ENCODE data around the gene MTMR1.

The MTMR1 gene

DNA sequence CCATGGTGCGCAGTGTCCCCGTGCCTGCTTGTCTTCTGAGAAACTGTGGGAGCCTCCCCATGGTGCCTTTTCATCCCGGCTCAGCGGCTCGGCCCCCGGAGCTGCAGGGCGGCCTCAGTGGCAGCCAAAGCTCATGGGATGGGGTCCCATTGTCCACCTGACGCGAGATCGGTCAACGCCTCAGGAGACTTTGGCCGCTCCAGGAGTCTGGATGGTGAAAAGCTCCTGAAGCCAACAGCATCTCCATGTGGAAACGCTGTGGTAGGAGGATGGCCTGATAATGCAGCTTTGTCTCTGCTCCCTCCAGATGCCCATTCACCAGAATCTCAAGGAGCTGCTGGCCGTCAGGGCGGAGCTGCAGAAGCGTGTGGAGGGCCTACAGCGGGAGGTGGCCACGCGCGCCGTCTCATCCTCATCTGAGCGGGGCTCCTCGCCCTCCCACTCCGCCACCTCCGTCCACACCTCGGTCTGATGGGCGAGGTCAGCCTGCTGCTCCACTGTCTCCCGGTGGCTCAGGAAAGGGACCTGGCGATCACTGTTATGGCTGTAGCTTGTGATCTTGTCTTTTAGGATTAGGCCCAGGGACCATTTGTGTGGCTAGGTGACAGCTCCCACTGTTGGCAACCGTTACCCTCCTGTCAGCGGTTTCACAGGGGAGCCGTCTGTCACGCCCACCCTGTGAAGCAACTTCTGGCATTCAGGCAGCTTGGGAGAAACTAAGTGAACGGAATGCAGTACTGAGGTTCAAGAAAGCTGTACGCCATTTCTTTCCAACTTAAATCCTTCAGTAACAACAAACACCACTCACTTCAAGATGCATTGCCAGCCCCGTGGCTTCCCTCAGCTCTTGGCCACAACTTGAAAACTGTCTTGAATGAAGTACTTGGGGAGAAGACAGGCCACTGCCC is 69.3 kb downstream of the MTMR1 start:
- DNase-seq = no peak
- no peak for TF ChIP-seq GATA1 (IDR thresholded peaks at IDR 0.05; ENCODE audit: low read depth, low read length)
- TF ChIP-seq POLR2A (IDR thresholded peaks at IDR 0.05; ENCODE audit: low read length) = no peak

DNA sequence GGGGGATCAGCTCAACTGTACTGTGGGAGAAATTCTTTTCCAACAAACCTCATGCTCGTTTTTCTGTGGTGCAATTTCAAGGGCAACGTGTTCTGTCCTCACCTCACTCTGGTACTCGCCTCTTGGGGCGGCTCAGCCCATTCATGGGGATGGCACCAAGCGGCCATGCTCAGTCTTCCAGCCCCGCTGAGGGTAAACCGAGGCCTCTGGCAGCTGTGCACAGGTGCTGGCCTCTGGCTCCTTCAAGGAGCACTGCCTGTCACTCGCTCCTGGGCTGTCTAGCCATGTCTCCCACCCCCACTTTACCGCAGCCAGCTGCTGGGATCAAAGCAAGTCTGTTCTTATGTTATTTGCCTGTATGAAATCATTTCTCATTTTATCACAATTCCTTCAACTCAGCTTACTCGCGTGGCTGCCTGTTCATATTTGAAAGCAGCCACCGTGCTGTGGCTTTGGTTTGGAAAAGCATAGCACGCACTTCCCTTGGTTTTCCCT is 70.2 kb downstream of the MTMR1 start:
- TF ChIP-seq POLR2A (IDR thresholded peaks at IDR 0.05; ENCODE audit: low read length) = no peak
- no peak for TF ChIP-seq GATA1 (IDR thresholded peaks at IDR 0.05; ENCODE audit: low read depth, low read length)
- DNase-seq = no peak

DNA sequence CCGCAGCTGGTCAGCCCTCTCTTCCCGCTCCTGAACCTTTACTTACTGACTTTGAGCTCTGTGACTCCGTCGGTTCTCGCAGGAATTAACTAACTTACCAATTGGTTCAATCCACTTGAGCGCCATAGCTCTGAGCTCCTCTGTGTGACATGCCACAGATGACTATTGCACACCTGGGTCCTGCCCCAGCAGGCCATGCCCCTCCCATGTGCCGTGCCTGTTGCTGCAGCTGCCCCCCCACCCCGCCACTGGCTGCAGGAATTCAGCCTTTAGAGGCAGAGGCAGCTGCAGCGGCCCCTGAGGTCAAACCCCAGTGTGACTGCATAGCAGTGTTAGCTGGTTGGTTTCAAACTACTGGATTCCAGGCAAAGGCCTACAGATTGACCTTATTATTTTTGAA is 70.6 kb downstream of the MTMR1 start:
- DNase-seq = no peak
- TF ChIP-seq POLR2A (IDR thresholded peaks at IDR 0.05; ENCODE audit: low read length) (no peak), GATA1 (IDR thresholded peaks at IDR 0.05; ENCODE audit: low read depth, low read length) (no peak)

DNA sequence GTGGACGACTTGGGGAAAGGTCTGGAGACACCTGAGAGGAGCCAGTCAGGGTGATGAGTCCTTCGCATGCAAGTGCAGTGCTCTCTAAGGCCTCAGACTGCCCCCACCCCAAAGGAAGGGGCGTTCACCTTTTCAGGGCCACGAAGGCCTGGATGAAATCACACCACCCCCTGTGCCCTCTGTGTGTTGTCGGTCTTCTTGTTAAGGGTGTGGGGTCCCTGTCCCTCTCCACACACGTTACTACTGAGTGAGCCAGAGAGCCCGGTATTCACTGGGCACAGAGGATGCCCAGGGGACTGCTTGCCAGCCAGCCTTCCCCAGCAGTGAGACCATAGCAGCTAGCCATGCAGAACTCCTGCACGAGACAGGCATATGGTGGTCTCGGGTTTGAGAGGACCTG is 72.0 kb downstream of the MTMR1 start:
- TF ChIP-seq GATA1 (IDR thresholded peaks at IDR 0.05; ENCODE audit: low read depth, low read length) = no peak
- TF ChIP-seq POLR2A (IDR thresholded peaks at IDR 0.05; ENCODE audit: low read length) = no peak
- DNase-seq = no peak

DNA sequence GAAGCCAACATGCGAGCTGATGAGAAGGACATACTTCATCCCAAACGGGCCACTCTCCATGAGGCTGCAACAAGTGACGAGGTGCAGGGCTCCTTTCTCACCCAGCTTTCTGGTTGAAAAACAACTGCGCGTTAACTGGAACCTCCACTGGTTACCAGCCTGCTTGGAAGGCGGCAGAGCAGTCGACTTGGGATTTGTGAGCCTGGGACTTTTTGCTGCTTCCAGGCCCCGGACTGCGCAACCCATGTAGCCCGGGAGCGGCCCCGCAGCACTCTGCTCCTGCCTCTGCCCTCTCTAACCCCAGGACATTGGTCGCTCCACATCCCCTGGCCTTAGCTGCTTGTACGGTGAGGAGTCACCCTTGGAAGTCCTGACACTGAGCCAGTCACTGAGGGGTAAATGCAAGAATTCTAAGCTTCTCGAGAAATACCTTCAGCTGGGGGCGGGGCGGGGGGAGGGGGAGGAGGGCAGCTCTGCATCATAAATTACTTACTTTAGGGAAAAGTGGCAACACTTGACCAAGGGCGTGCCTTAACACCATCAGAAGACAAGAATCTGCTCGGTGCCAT is 72.7 kb downstream of the MTMR1 start:
- TF ChIP-seq GATA1 (IDR thresholded peaks at IDR 0.05; ENCODE audit: low read depth, low read length) (no peak), POLR2A (IDR thresholded peaks at IDR 0.05; ENCODE audit: low read length) (no peak)
- no peak for DNase-seq

GRCh38 chrX:150766351-150767044 is 73.3 kb downstream of the MTMR1 start:
- TF ChIP-seq POLR2A (IDR thresholded peaks at IDR 0.05; ENCODE audit: low read length) (no peak), GATA1 (IDR thresholded peaks at IDR 0.05; ENCODE audit: low read depth, low read length) (no peak)
- DNase-seq = no peak

DNA sequence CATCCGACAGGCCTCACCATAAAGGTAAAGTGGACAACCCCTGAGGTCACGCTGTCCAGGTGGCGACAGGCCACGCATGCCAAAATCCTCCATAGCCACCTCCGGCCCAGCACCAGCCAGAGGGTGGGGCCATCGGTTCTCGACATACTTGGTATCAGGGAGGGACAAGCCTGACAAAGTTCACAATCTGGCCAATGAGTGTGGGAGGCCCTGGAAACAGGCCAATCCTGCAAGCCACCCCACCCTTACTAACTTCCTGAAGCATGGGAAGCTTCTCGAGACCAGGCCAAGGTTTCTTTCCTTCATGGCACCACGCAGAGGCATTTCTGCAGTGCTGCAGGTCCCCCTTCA is 73.8 kb downstream of the MTMR1 start:
- peak; percentile 38 to 55 for DNase-seq
- no peak for TF ChIP-seq GATA1 (IDR thresholded peaks at IDR 0.05; ENCODE audit: low read depth, low read length)
- no peak for TF ChIP-seq POLR2A (IDR thresholded peaks at IDR 0.05; ENCODE audit: low read length)

- no peak for TF ChIP-seq POLR2A (IDR thresholded peaks at IDR 0.05; ENCODE audit: low read length)
- no peak for TF ChIP-seq GATA1 (IDR thresholded peaks at IDR 0.05; ENCODE audit: low read depth, low read length)
- DNase-seq = peak; percentile 5 to 6
These were observed 74.4 kb downstream of the MTMR1 start for GRCh38 chrX:150767475-150768131.

DNA sequence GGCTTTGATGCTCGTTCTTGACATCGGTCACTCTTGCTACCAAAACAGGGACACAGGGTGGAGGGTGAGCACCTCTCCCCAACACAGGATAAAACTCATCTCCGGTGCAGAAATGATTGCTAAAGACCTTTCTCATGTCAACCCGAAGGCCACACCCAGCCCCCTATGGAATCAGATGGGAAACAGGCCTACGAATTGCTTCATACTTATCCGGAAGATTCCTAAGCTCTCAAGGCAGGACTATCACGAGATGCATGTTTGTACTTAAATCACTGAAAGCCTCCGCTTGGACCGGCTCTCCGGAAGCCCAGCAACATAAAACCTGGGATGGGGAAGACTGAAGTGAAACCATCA is 74.9 kb downstream of the MTMR1 start:
- TF ChIP-seq POLR2A (IDR thresholded peaks at IDR 0.05; ENCODE audit: low read length) = no peak
- TF ChIP-seq GATA1 (IDR thresholded peaks at IDR 0.05; ENCODE audit: low read depth, low read length) = no peak
- no peak for DNase-seq

- DNase-seq = no peak
- TF ChIP-seq POLR2A (IDR thresholded peaks at IDR 0.05; ENCODE audit: low read length) (no peak), GATA1 (IDR thresholded peaks at IDR 0.05; ENCODE audit: low read depth, low read length) (no peak)
These were observed 75.5 kb downstream of the MTMR1 start for GRCh38 chrX:150768580-150769190.

- no peak for DNase-seq
- TF ChIP-seq POLR2A (IDR thresholded peaks at IDR 0.05; ENCODE audit: low read length) (no peak), GATA1 (IDR thresholded peaks at IDR 0.05; ENCODE audit: low read depth, low read length) (no peak)
These were observed 76.2 kb downstream of the MTMR1 start for GRCh38 chrX:150769408-150769807.

DNA sequence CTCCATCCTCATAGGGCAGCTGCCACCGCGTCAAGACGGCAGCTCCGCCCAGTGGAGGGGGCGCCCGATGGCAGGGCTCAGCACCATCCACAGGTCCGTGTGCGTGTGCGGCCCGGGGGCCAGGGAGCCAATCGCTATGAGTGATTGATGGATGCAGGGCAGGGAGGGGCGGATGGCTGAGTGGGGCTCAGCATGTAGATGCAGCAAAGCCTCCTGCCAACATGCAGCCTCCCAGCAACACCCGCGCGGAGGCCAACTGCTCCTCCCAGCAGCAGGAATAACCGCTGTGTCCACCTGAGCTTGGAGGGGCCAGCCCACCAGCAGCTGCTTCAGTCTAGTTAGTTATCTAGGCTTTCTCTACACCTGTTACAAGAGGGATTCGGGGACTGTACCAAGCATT is 77.4 kb downstream of the MTMR1 start:
- TF ChIP-seq POLR2A (IDR thresholded peaks at IDR 0.05; ENCODE audit: low read length) (no peak), GATA1 (IDR thresholded peaks at IDR 0.05; ENCODE audit: low read depth, low read length) (no peak)

GRCh38 chrX:150771116-150771515 is 77.9 kb downstream of the MTMR1 start:
- no peak for TF ChIP-seq GATA1 (IDR thresholded peaks at IDR 0.05; ENCODE audit: low read depth, low read length)
- no peak for DNase-seq

More for the DNA sequence above, 77.4 kb downstream of the MTMR1 start:
- DNase-seq = no peak

Data from erythroblast (primary cell).